Adrenal gland (tissue), 12 donors: ENCODE measurements around the gene TARM1. TPM values are rescaled to one million over a fixed set of nuclear protein-coding genes. Genes with fewer than 3 reads are reported as not detected.
"Not testable (repeated sequence)": the region's sequence is repeated elsewhere in the genome, so short reads cannot be mapped to it uniquely, and the experiment has no call there.

Source experiments
- DNase-seq, 7 donors: peaks; one replicate each; pipeline ENCODE4 v3.0.0-alpha.2; 2019 to 2020
- H3K27ac ChIP-seq, 5 donors: fragments of 200-600 bp; sonication (generic) in 4 of 5; 1 replicate in 3 of 5; 2 replicates in 2 of 5; pipeline versions ENCODE4 v1.5.1 to v1.8.0; 2016 to 2020; ENCODE audit warnings: mild to moderate bottlenecking in 1 of 5
- H3K27me3 ChIP-seq: fragments of 200-600 bp; 2 replicates; pipeline ENCODE4 v1.8.0; 2021
- H3K36me3 ChIP-seq, 2 donors: fragments of 200-600 bp; replicated peaks in 1 of 2; 1 replicate in 1 of 2; 2 replicates in 1 of 2; pipeline versions ENCODE4 v1.5.1 to v1.8.0; 2018 to 2022
- H3K4me1 ChIP-seq, 2 donors: fragments of 200-600 bp; replicated peaks in 1 of 2; 1 replicate in 1 of 2; 2 replicates in 1 of 2; pipeline versions ENCODE4 v1.5.1 to v1.8.0; 2018 to 2021
- H3K4me3 ChIP-seq, 4 donors: fragments of 200-600 bp; sonication (generic) in 3 of 4; one replicate each; pipeline ENCODE4 v1.5.1; 2016 to 2018
- H3K9me3 ChIP-seq, 3 donors: fragments of 200-600 bp; sonication (generic) in 1 of 3; replicated peaks in 1 of 3; 1 replicate in 2 of 3; 2 replicates in 1 of 3; pipeline versions ENCODE4 v1.5.1 to v1.8.0; 2016 to 2021
- CTCF ChIP-seq, 6 experiments: fragments of 450-650 bp in 4 of 6; fragments of 200-600 bp in 2 of 6; sonication (generic) in 1 of 6; IDR thresholded peaks; 1 replicate in 5 of 6; 2 replicates in 1 of 6; pipeline versions ENCODE4 v1.5.1 to v1.8.0; 2016 to 2021; ENCODE audit warnings: antibody characterized with exemption in 6 of 6, mild to moderate bottlenecking in 2 of 6, moderate library complexity in 1 of 6
- POLR2A ChIP-seq, 2 donors: fragments of 450-650 bp; IDR thresholded peaks; one replicate each; pipeline ENCODE4 v1.6.1; 2017; ENCODE audit warnings: antibody characterized with exemption in 2 of 2, mild to moderate bottlenecking in 2 of 2, moderate library complexity in 1 of 2
- WGBS, 4 donors: extraction: QIAGEN DNeasy Blood & Tissue Kit in 2 of 4; methylation state at CpG; one replicate each; pipeline versions ENCODE4 v1.1.5 to v1.1.7; 2013 to 2017; 5-methylcytosine and 5-hydroxymethylcytosine counted together
- intact Hi-C, 2 donors: fragments of 100-400 bp; cut with DNase I; formaldehyde crosslinking; loops; one replicate each; pipeline versions ENCODE4 v1.14.1 to v1.15.0; 2022 to 2023
- polyA plus RNA-seq, 3 donors: library from polyadenylated mRNA; stranded (reverse); fragments of 200-250 nt in 2 of 3; fragments of 350-450 nt in 1 of 3; fragmentation: Illumina TruSeq in 1 of 3; extraction: RNeasy Lipid Tissue Mini Kit (QIAGEN cat#74804) in 1 of 3; gene quantifications; one replicate each; pipeline ENCODE4 v1.2.3, GENCODE V29; 2013 to 2014
- total RNA-seq, 9 donors: library from RNA; depleted of rRNA in 4 of 9; stranded (reverse); fragments of >200 nt in 4 of 9; fragments of 120-200 nt in 1 of 9; fragmentation: NEBNext Ultra II Directional in 1 of 9; extraction: Animal tissue kit (Norgen Biotek cat#: 25700) in 1 of 9; gene quantifications; one replicate each; pipeline versions ENCODE4 v1.1.0 to v1.2.4, GENCODE V29; 2013 to 2023
- donor health status: healthy with polysubstance abuse.
- donor health status: Bipolar disorder and iron deficiency.
- donor health status: DM: yes; HTN: yes; CAD: no.
- donor health status: DM: no; HTN: no; CAD: no.
- donor health status: DM: no; HTN: no; CAD: no.
- donor health status: DM: yes; HTN: yes; CAD: no.

Gene TARM1
- total and polyA plus RNA-seq, 12 donors = not detected

GRCh38 chr19:54104998-54105715 lies 24.0 kb upstream of the TARM1 start:
- Histone ChIP-seq H3K9me3 (no peaks in the 10 kb centered on the region), H3K4me3 (no peak overlapping the region), H3K36me3 (peaks cover 0 to 42% of the 10 kb centered on the region in 2 donors), H3K4me1 (peaks cover 0 to 11% of the 10 kb centered on the region in 2 donors), H3K27ac (no peak overlapping the region), H3K27me3 (no peaks in the 10 kb centered on the region)
- intact Hi-C loops = no loop called here
- peak in 1 of 7 donors; percentile 45 for DNase-seq
- WGBS, 4 donors = 84 to 89% (median 87%) methylated on average over 9 to 11 of the region's 11 CpGs
- TF ChIP-seq POLR2A (IDR thresholded peaks at IDR 0.05) = no peak

- no peaks in the 10 kb centered on the region for H3K27me3 ChIP-seq
- DNase-seq = peak; percentile 97 to 99 (median 98)
- WGBS, 4 donors = 0 to 2% (median 2%) methylated on average over 14 to 54 of the region's 54 CpGs
- H3K9me3 ChIP-seq = no peaks in the 10 kb centered on the region
- peak within 1 kb of the TSS; percentile 10 to 89 (median 82) for H3K4me3 ChIP-seq
- H3K36me3 ChIP-seq = peaks cover 0 to 17% of the 10 kb centered on the region in 2 donors
- intact Hi-C loops = no loop called here
- peaks cover 0 to 11% of the 10 kb centered on the region in 2 donors for H3K4me1 ChIP-seq
- peak within 1 kb of the TSS in 3 of 5 donors; percentile 20 to 74 (median 56) for H3K27ac ChIP-seq
- no peak for TF ChIP-seq POLR2A (IDR thresholded peaks at IDR 0.05)
- no peak for TF ChIP-seq CTCF (IDR thresholded peaks at IDR 0.05)
Observed at GRCh38 chr19:54102421-54103169, 21.4 kb upstream of the TARM1 start, which contains the start of gene NDUFA3. TSS of gene NDUFA3 (plus strand) at chr19:54102855. CDS start at chr19:54102879, 24 bp downstream.

GRCh38 chr19:54100561-54100960 lies 19.4 kb upstream of the TARM1 start, which contains the start of gene OSCAR:
TSS of gene OSCAR (minus strand) at chr19:54100803. CDS start at chr19:54100792, 11 bp downstream.
- Histone ChIP-seq H3K27me3 (no peaks in the 10 kb centered on the region), H3K9me3 (no peaks in the 10 kb centered on the region), H3K4me1 (peaks cover 0 to 16% of the 10 kb centered on the region in 2 donors), H3K4me3 (peak within 1 kb of the TSS in 1 of 4 donors; percentile 36), H3K27ac (no peak within 1 kb of the TSS), H3K36me3 (peaks cover 0 to 1% of the 10 kb centered on the region in 2 donors)
- DNase-seq = peak in 1 of 7 donors; percentile 56
- intact Hi-C loops = no loop called here
- TF ChIP-seq POLR2A (IDR thresholded peaks at IDR 0.05) (no peak), CTCF (IDR thresholded peaks at IDR 0.05) (no peak)
- WGBS, 4 donors = 47 to 59% (median 52%) methylated on average over 4 to 5 of the region's 5 CpGs

- peaks cover 0 to 18% of the 10 kb centered on the region in 2 donors for H3K4me1 ChIP-seq
- H3K36me3 ChIP-seq, H3K4me3 ChIP-seq, intact Hi-C loops, H3K9me3 ChIP-seq, H3K27ac ChIP-seq, H3K27me3 ChIP-seq: not testable (repeated sequence)
- WGBS, 4 donors = 68 to 83% (median 72%) methylated on average over 8 to 9 of the region's 9 CpGs
- DNase-seq = peak in 1 of 7 donors; percentile 33
Observed at GRCh38 chr19:54099903-54100255, 18.7 kb upstream of the TARM1 start.

GRCh38 chr19:54099190-54099902 lies 18.2 kb upstream of the TARM1 start:
- TF ChIP-seq POLR2A (IDR thresholded peaks at IDR 0.05) = no peak
- no peak for TF ChIP-seq CTCF (IDR thresholded peaks at IDR 0.05)
- intact Hi-C loops = no loop called here
- DNase-seq = peak in 1 of 7 donors; percentile 6
- no peaks in the 10 kb centered on the region for H3K36me3 ChIP-seq
- no peaks in the 10 kb centered on the region for H3K9me3 ChIP-seq
- H3K27ac ChIP-seq = no peak overlapping the region
- WGBS, 4 donors = 71 to 74% (median 72%) methylated on average over 11 to 12 of the region's 12 CpGs
- H3K27me3 ChIP-seq = no peaks in the 10 kb centered on the region
- no peak overlapping the region for H3K4me3 ChIP-seq
- H3K4me1 ChIP-seq = peaks cover 0 to 18% of the 10 kb centered on the region in 2 donors
